Ecto neural progenitor cell (in vitro differentiated cells): ENCODE results near the gene CASTOR1.

Experiments used
- DNase-seq: peaks from one replicate; pipeline ENCODE4 v3.0.0-alpha.2; 2018; ENCODE audit warnings: low spot score

CASTOR1 gene

GRCh38 chr22:30263883-30264282 lies 25.4 kb downstream of the CASTOR1 start:
- DNase-seq, result no peak

DNA sequence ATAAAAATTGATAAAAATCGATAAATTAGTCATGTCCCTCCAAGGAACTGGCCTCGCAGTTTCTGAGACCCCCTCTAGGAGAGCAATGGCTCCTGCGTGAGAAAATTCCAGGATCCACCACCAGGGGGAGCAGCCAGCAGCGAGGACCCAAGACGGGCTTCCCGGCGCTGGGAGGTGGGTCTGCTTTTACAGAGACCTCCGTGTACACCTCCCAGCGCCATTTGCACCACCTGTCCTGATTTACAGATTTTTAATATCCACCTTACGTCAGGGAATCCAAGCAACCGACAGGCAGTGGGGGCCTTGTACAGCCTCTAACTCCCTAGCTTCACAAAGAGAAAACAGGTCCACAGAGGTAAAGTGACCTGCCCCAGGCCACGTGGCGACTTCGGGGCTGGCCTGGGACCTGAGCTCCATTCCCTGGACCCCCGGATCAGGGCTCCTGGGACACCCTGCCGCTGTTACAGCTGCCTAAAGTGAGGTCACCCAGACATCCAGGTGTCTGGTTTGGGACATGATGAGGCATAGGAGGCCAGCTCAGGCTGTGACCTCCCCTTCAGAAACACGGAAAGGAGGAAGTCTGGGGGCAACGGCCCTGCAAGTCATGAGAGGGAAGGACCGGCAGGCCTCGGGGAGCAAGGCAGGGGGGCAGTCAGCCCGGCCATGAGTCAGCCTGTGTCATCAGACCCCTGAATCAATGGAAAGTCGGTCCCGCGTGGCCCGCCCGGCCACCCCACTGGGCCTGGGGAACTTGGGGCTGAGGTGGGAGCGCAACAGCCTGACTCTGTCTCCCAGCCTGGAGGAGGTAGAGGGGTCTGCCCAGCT lies 26.2 kb downstream of the CASTOR1 start:
- DNase-seq, result peak; percentile 91

DNA sequence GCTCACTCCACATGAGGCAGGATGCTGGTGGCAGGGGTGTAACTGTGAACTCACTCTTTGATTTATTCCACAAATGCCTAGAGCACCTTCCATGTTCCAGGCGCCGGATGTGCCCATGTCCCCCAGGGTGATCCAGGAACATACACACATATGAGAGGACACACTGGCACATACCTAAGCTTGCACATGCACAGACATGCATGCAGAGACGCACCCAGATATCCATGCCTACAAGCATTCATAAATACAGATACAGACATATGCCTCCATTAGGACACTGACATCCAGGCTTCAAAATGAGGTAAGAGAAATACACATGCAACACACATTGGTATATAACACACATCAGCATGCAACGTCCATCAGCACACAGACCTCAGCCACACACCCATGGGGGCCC lies 27.2 kb downstream of the CASTOR1 start:
- DNase-seq, result no peak

DNA sequence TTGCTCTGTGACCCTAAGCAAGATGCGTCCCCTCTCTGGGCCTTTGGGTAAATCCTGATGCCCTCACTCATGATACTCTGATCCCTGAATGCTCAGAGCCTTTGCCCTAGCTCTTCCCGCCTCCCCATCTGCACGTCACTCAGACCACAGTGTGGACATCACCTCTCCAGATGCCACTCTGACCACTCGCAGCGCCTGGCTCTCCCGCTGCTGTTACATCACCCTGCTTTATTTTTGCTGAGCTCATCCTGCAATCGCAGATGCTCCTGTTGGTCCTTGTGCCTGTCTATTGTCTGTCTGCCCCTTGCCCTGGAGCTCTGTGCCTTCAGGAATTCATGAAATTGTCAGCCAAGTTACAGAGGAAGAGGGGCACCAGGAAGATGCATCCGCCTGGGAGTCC lies 28.2 kb downstream of the CASTOR1 start:
- no peak for DNase-seq

DNA sequence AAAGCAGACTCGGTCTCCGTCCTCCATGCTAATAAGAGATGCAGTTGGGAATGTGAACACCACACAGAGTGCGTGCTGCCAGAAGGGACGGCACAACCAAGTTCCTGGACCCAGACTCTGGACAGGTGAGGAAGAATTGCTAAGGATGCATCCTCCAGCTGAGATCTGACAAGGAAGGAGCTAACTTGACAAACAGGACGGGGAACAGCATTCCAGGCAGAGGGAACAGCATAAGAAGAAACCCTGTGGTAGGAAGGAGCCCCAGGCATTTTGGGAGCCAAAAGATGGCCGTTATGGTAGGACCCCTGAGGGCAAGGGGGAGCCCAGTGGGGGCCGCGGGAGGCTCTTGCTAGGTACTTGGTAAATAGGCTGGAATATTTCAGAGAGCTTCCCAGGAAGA lies 28.6 kb downstream of the CASTOR1 start:
- no peak for DNase-seq

DNA sequence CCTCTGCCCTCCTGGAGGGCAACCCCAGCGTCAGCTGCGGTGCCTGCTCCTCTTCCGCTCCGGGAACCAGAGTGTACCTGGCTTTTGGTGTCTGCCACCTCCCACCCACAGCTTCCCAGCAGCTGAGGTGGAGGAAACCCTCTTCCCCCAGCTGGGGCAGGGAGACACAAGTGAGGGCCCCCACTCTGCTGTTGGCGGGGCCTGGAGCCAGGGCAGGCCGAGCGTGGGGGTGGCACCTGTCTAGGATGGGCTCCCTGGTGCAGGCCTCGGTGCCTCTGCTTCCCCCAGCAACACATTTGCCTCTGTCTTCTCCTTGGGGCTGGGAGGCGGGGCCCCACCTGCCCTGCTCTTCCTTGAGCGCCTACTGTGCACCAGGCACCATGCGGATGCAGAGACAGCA lies 29.0 kb downstream of the CASTOR1 start:
- DNase-seq, result no peak

GRCh38 chr22:30254314-30254713 lies 35.0 kb downstream of the CASTOR1 start:
- no peak for DNase-seq

- no peak for DNase-seq
Observed at GRCh38 chr22:30253205-30253852, 36.0 kb downstream of the CASTOR1 start.

GRCh38 chr22:30252411-30253204 lies 36.7 kb downstream of the CASTOR1 start:
- no peak for DNase-seq

- no peak for DNase-seq
Observed at GRCh38 chr22:30251711-30252110, 37.6 kb downstream of the CASTOR1 start.

DNA sequence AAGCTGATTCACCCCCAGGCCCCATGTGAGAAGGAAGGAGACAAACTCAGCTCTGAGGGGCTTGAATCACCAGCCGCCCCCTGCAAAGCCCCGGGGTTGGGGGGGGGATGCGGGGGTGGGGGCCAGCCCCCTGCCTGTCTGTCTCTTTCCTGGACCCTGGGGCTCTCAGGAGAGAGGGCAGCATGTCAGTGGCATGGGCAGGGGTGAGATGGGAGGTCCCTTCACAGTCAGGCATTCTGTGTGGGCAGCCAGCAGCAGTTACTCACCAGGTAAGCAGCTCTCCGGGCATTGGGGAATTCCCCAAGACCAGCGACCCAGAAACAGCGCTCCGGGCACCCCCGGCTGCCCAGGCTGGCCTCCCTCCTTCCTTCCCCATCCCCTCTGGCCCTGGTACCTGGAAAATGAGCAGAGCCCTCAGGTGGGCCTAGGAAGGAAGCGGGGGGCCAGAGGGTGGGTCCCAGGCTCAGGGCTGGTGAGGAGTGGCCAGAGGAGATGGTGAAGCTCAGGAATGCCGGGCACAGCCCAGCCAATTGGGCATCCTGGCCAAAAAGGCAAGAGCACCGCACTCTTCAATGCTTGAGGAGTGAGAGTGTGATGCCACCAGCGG lies 38.5 kb downstream of the CASTOR1 start:
- DNase-seq, result no peak

GRCh38 chr22:30250039-30250565 lies 39.2 kb downstream of the CASTOR1 start:
- no peak for DNase-seq

- DNase-seq, result no peak
Observed at GRCh38 chr22:30249049-30250038, 40.0 kb downstream of the CASTOR1 start.

GRCh38 chr22:30248484-30248883 lies 40.8 kb downstream of the CASTOR1 start:
- no peak for DNase-seq

GRCh38 chr22:30247974-30248373 lies 41.3 kb downstream of the CASTOR1 start:
- no peak for DNase-seq

DNA sequence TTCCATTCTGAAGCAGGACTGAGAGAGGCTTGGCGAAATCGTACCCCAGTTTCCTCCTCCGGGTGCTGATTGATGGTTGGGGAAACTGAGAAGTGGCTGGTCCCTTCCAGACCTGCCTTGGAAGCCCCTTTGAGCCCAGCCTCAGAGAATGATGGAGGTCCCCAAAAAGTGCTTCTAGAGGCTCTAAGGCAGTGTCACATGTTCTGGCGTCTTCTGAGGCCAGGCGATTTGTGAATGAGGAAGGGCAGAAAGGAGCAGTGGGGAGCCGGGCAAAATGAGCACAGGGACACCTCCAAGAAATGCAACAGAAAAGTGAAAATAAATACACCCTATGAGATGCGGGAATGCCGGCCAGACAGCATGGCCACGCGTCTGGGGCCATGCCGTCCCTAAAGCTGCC lies 41.7 kb downstream of the CASTOR1 start:
- DNase-seq, result no peak

DNA sequence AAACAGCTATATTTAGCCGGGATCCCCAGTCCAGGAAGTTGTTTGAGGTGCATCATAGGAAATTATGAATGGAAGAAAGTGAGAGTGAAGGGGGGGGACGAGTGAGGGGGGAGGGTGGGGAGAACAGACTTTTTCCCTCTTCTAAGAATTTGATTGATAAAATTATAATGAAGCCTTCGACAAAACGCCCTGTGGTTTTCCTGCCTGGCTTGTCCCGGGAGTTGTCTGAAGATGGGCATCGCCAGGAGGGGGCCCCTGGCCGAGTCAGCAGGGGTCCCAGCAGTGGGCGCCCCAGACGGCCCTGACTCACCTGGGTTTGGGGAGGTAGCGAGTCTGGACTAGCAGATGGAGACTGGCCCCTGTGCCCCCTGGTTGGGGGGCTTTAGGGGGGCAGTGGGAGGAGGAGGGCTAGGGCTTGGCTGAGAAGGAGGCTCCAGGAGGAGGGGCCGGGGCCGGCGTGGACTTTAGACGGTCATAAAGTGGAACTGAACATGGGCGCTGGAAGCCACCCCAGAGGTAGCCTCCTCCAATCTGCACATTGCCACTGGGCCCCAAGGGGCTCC lies 42.4 kb downstream of the CASTOR1 start:
- no peak for DNase-seq

DNA sequence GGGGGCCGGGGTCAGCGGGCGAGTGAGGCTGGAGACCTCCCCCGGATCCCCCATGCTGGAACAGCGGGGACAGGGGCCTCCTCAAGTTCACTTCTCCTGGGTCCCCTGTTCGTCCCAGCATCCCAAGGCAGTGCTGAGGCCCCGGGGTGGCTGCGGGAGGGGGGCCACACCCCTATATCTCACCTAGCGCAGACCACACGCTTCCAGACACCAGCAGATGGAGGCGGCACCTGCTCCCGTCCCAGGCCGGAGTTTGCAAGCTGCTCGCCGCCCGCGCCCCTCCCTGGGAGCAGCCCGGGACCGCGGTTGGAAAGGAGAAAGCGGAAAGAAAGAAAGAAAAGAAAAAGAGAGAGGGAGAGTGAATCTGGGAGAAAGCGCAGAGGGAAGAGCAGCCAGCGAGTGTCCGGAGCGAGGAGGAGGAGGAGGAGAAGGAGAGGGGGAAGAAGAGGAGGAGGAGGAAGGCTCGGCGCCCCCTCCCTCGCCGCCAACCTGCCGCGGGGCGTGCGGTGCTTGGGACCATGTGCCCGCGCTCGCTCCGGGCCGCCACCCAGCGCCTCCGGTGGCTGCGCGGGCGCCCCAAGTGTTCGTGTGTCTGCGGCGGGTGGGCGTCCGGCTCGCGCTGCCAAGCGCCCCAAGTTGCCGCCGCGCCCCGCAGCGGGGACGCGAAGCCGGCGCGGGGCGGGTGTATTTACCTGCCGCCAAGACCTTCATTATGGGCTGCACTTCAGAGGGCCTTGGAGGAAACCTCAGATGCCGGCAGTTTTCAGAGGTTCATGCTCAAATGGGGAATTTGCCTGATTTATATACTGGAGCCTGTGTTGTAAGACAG lies 43.1 kb downstream of the CASTOR1 start, which contains the start of gene LIF:
LIF (minus strand) TSS at position 775 of the 829 bp plus-strand sequence; CDS start at position 711, 64 bp downstream.
- no peak for DNase-seq

GRCh38 chr22:30245181-30245984 lies 43.9 kb downstream of the CASTOR1 start:
- DNase-seq, result no peak
